ENCODE data around the gene PACSIN2. TPM values are rescaled to one million over a fixed set of nuclear protein-coding genes. Genes with fewer than 3 reads are reported as not detected.

The PACSIN2 gene
- total RNA-seq: 30.6 and 33.4 TPM in 2 replicates

GRCh38 chr22:43014869-43015676 lies at the start of gene PACSIN2:
Gene PACSIN2, minus strand, starts transcription at chr22:43015149. Its CDS starts 103,069 bp downstream, at chr22:42912080.
- intact Hi-C loops (cut with micrococcal nuclease): loop anchor here (2.0 to 10.0 kb wide), 2 partner anchors 160 to 172 kb away; partner anchors contain the start of genes ARFGAP3 and TTLL12

- intact Hi-C loops (cut with micrococcal nuclease): no loop called here
These were observed 45.2 kb upstream of the PACSIN2 start for GRCh38 chr22:43060183-43060582.

- intact Hi-C loops (cut with micrococcal nuclease): no loop called here
These were observed 42.7 kb upstream of the PACSIN2 start for GRCh38 chr22:43057641-43058040.

GRCh38 chr22:43053176-43053575 lies 38.2 kb upstream of the PACSIN2 start:
- intact Hi-C loops (cut with micrococcal nuclease): no loop called here

- intact Hi-C loops (cut with micrococcal nuclease): no loop called here
These were observed 36.0 kb upstream of the PACSIN2 start for GRCh38 chr22:43050995-43051394.

- intact Hi-C loops (cut with micrococcal nuclease): no loop called here
These were observed 32.7 kb upstream of the PACSIN2 start for GRCh38 chr22:43047605-43048004.

GRCh38 chr22:43044290-43044712 lies 29.4 kb upstream of the PACSIN2 start:
- intact Hi-C loops (cut with micrococcal nuclease): no loop called here

- intact Hi-C loops (cut with micrococcal nuclease): no loop called here
These were observed 27.3 kb upstream of the PACSIN2 start for GRCh38 chr22:43042101-43042780.

- intact Hi-C loops (cut with micrococcal nuclease): no loop called here
These were observed 24.9 kb upstream of the PACSIN2 start for GRCh38 chr22:43039800-43040199.

GRCh38 chr22:43038325-43038724 lies 23.4 kb upstream of the PACSIN2 start:
- intact Hi-C loops (cut with micrococcal nuclease): no loop called here

GRCh38 chr22:43036282-43036829 lies 21.4 kb upstream of the PACSIN2 start:
- intact Hi-C loops (cut with micrococcal nuclease): no loop called here

- intact Hi-C loops (cut with micrococcal nuclease): no loop called here
These were observed 20.3 kb upstream of the PACSIN2 start for GRCh38 chr22:43035250-43035649.

GRCh38 chr22:43031617-43032016 lies 16.7 kb upstream of the PACSIN2 start:
- intact Hi-C loops (cut with micrococcal nuclease): no loop called here

- intact Hi-C loops (cut with micrococcal nuclease): loop anchor here (10.0 kb wide), 1 partner anchor 164 kb away; the partner anchor contains the start of gene ARFGAP3
These were observed 3.7 kb upstream of the PACSIN2 start for GRCh38 chr22:43018615-43019014.

- intact Hi-C loops (cut with micrococcal nuclease): loop anchor here (10.0 kb wide), 1 partner anchor 163 kb away; the partner anchor contains the start of gene ARFGAP3
These were observed 2.8 kb upstream of the PACSIN2 start for GRCh38 chr22:43017525-43018460.

- intact Hi-C loops (cut with micrococcal nuclease): loop anchor here (10.0 kb wide), 1 partner anchor 161 kb away; the partner anchor contains the start of gene ARFGAP3
These were observed 1.2 kb upstream of the PACSIN2 start for GRCh38 chr22:43016150-43016549.

- intact Hi-C loops (cut with micrococcal nuclease): loop anchor here (2.0 to 10.0 kb wide), 2 partner anchors 161 to 171 kb away; partner anchors contain the start of genes ARFGAP3 and TTLL12
These were observed 711 bp upstream of the PACSIN2 start for GRCh38 chr22:43015677-43016042.

- intact Hi-C loops (cut with micrococcal nuclease): loop anchor here (2.0 to 10.0 kb wide), 2 partner anchors 160 to 172 kb away; partner anchors contain the start of genes ARFGAP3 and TTLL12
These were observed 557 bp downstream of the PACSIN2 start for GRCh38 chr22:43014316-43014868.

- intact Hi-C loops (cut with micrococcal nuclease): loop anchor here (2.0 to 10.0 kb wide), 2 partner anchors 159 to 173 kb away; partner anchors contain the start of genes ARFGAP3 and TTLL12
These were observed 1.3 kb downstream of the PACSIN2 start for GRCh38 chr22:43013355-43014315.

Data from T-helper 2 cell treated with Interferon-gamma antibody and Interleukin-4, amounts not matched to agents 100 ng/mL and 5 ng/mL, for 36 hours (primary cell).